K562 (cell line): ENCODE measurements around the gene BAIAP2L2. TPM values are rescaled to one million over a fixed set of nuclear protein-coding genes. Genes with fewer than 3 reads are reported as not detected.

ENCODE experiments used
- ATAC-seq: fragments of 200-7000 bp; cut with Tn5 transposase; 3 replicates; pipeline ENCODE4 v1.9.1; 2020; ENCODE audit warnings: moderate library complexity
- BruUV-seq: library from RNA; stranded (reverse); fragments of 400-500 nt; replicated peaks from 2 replicates; lab custom pipeline; 2021; lab: Mats Ljungman, UMichigan
- CTCF ChIA-PET: fragments of 300-600 bp; formaldehyde crosslinking; extraction: SDS; loops from one replicate; lab custom pipeline; 2021; ENCODE audit warnings: low intra/inter-chr PET ratio; lab: Yijun Ruan, JAX
- POLR2A ChIA-PET: fragments of 300-600, 350-650 bp; sonication (Branson Sonifier 250); formaldehyde crosslinking; extraction: SDS; loops from one replicate; lab custom pipeline; 2021; ENCODE audit warnings: antibody characterized with exemption, inconsistent platforms; lab: Yijun Ruan, JAX
- DNase-seq, 4 experiments: peaks; one replicate each; pipeline versions ENCODE4 v3.0.0 to v3.0.0-alpha.2; 2011 to 2018; ENCODE audit warnings: low spot score in 3 of 4, mixed read lengths in 3 of 4; ENCODE audit errors: extremely low read depth in 1 of 4
- FAIRE-seq: peaks from 2 replicates; lab custom pipeline; 2011; peaks lifted over from hg19 to GRCh38; lab: Jason Lieb, UNC
- H2AFZ ChIP-seq: 2 replicates; pipeline ENCODE4 v1.6.0; 2011; ENCODE audit warnings: low read depth, low read length, control low read depth, inconsistent platforms
- H3K27ac ChIP-seq: fragments of 200-600 bp; 3 replicates; pipeline ENCODE4 v1.8.0; 2011; ENCODE audit warnings: low read depth, mild to moderate bottlenecking, control low read depth, inconsistent platforms, low read length, moderate library complexity, mixed read lengths; ENCODE audit errors: extremely low read depth
- H3K27me3 ChIP-seq, 2 experiments: fragments of 300-600 bp in 1 of 2; 2 replicates in 1 of 2; 3 replicates in 1 of 2; pipeline versions ENCODE4 v1.6.0 to v1.8.0; 2011; ENCODE audit warnings: inconsistent platforms in 2 of 2, low read length in 2 of 2, mild to moderate bottlenecking in 1 of 2, mixed read lengths in 1 of 2, moderate library complexity in 1 of 2; ENCODE audit not compliant: control insufficient read depth in 2 of 2, insufficient read depth in 2 of 2
- H3K36me3 ChIP-seq: fragments of 300-600 bp; 3 replicates; pipeline ENCODE4 v1.8.0; 2011; ENCODE audit warnings: mild to moderate bottlenecking, low read length, inconsistent platforms; ENCODE audit not compliant: control insufficient read depth, insufficient read depth
- H3K4me1 ChIP-seq, 2 experiments: fragments of 200-600 bp in 1 of 2; replicated peaks in 1 of 2; 2 replicates in 1 of 2; 3 replicates in 1 of 2; pipeline versions ENCODE4 v1.5.1 to v1.8.0; 2011; ENCODE audit warnings: inconsistent platforms in 2 of 2, low read length in 2 of 2, mild to moderate bottlenecking in 1 of 2, mixed read lengths in 1 of 2, moderate library complexity in 1 of 2; ENCODE audit not compliant: control insufficient read depth in 2 of 2, insufficient read depth in 2 of 2
- H3K4me2 ChIP-seq: 2 replicates; pipeline ENCODE4 v1.6.1; 2011; ENCODE audit warnings: low read length, control low read depth, inconsistent platforms, mixed read lengths; ENCODE audit not compliant: insufficient read depth
- H3K4me3 ChIP-seq: fragments of 200-600 bp; sonication (generic), shearing (Covaris generic); 2 replicates; pipeline ENCODE4 v1.5.1; 2016; ENCODE audit warnings: control low read depth, inconsistent platforms
- H3K79me2 ChIP-seq: fragments of 200-600 bp; 3 replicates; pipeline ENCODE4 v1.8.0; 2011; ENCODE audit warnings: low read length, inconsistent platforms; ENCODE audit not compliant: control insufficient read depth, insufficient read depth
- H3K9ac ChIP-seq, 2 experiments: 2 replicates each; pipeline versions ENCODE4 v1.6.0 to v1.6.1; 2011; ENCODE audit warnings: low read depth in 2 of 2, low read length in 2 of 2, control low read depth in 1 of 2, inconsistent platforms in 1 of 2, mild to moderate bottlenecking in 1 of 2, mixed read lengths in 1 of 2; ENCODE audit not compliant: insufficient read depth in 1 of 2
- H3K9me1 ChIP-seq: one replicate; pipeline ENCODE4 v1.6.0; 2011; ENCODE audit warnings: inconsistent platforms, mild to moderate bottlenecking, low read length, moderate library complexity; ENCODE audit not compliant: control insufficient read depth, insufficient read depth
- H3K9me3 ChIP-seq: replicated peaks from 2 replicates; pipeline ENCODE4 v1.5.1; 2011; ENCODE audit warnings: low read depth, low read length, inconsistent platforms; ENCODE audit not compliant: control insufficient read depth, insufficient read depth
- H4K20me1 ChIP-seq: replicated peaks from 2 replicates; pipeline ENCODE4 v1.6.1; 2011; ENCODE audit warnings: low read length, inconsistent platforms, mixed read lengths; ENCODE audit not compliant: control insufficient read depth, insufficient read depth
- BMI1 ChIP-seq: fragments of 150-350 bp; IDR thresholded peaks from 2 replicates; pipeline ENCODE4 v1.6.1; 2014; ENCODE audit warnings: low read length
- CTBP1 ChIP-seq: fragments of 450-650 bp; IDR thresholded peaks from 2 replicates; pipeline ENCODE4 v1.6.1; 2016; ENCODE audit warnings: borderline replicate concordance
- ELF1 ChIP-seq: fragments of 200-800 bp; sonication (Bioruptor generic); IDR thresholded peaks from 2 replicates; pipeline ENCODE4 v1.6.1; 2016; ENCODE audit warnings: missing genetic modification characterization, missing compliant biosample characterization
- HIVEP1 ChIP-seq: fragments of 250-450 bp; sonication (Bioruptor Pico); IDR thresholded peaks from 2 replicates; pipeline ENCODE4 v1.4.0; 2020; ENCODE audit warnings: mild to moderate bottlenecking
- RB1 ChIP-seq: fragments of 450-650 bp; IDR thresholded peaks from 2 replicates; pipeline ENCODE4 v1.6.1; 2017; ENCODE audit warnings: low read depth, mild to moderate bottlenecking
- SPI1 ChIP-seq: IDR thresholded peaks from 2 replicates; pipeline ENCODE4 v1.6.1; 2011; ENCODE audit warnings: low read depth, low read length, control low read depth, borderline replicate concordance
- ZFX ChIP-seq: sonication (generic); formaldehyde crosslinking; IDR thresholded peaks from 2 replicates; pipeline ENCODE4 v1.8.0; 2022; ENCODE audit warnings: mild to moderate bottlenecking, missing genetic modification reagents, moderate library complexity
- ZNF778 ChIP-seq: fragments of 450-650 bp; formaldehyde crosslinking; IDR thresholded peaks from 2 replicates; pipeline ENCODE4 v1.4.0; 2020; ENCODE audit warnings: mild to moderate bottlenecking, moderate library complexity
- WGBS: fragments of 100-300 bp; shearing (Covaris generic); methylation state at CpG from one replicate; pipeline ENCODE4 v1.1.6; 2016; ENCODE audit warnings: low coverage, mixed read lengths; ENCODE audit not compliant: insufficient coverage; ENCODE audit errors: missing lambda C conversion rate; 5-methylcytosine and 5-hydroxymethylcytosine counted together
- in situ Hi-C: fragments of 300-500 bp; cut with MboI; formaldehyde crosslinking; loops from 4 replicates; pipeline ENCODE4 v1.15.0; 2018; ENCODE audit warnings: inconsistent platforms, mixed read lengths
- intact Hi-C: fragments of 100-400 bp; cut with micrococcal nuclease; formaldehyde crosslinking; loops from 2 replicates; pipeline ENCODE4 v1.14.2; 2022
- polyA plus RNA-seq, 8 experiments: library from polyadenylated mRNA; depleted of rRNA in 4 of 8; stranded (reverse) in 5 of 8; unstranded in 3 of 8; fragments of >200 nt; fragmentation: Nextera tagmentation in 2 of 8; fragmentation: Illumina TruSeq in 1 of 8; extraction: Ambion mirVana in 2 of 8; extraction: Trizol in 1 of 8; gene quantifications; 2 replicates each; pipeline versions ENCODE4 v1.2.1 to v1.2.3, GENCODE V29; 2011 to 2014; ENCODE audit warnings: inconsistent platforms in 1 of 8, missing spikeins in 1 of 8
- total RNA-seq, 7 experiments: library from RNA; depleted of rRNA in 6 of 7; stranded (reverse); fragments of >200 nt in 6 of 7; fragmentation: Illumina TruSeq in 2 of 7; extraction: Trizol in 2 of 7; gene quantifications; 2 replicates each; pipeline versions ENCODE4 v1.2.1 to v1.2.3, GENCODE V29; 2011 to 2021; ENCODE audit warnings: low replicate concordance in 1 of 7
- TF ChIP-seq, protein P1 (sequence below), 2 experiments: fragments of 450-650 bp in 1 of 2; IDR thresholded peaks; 2 replicates each; pipeline ENCODE4 v1.6.1; 2011 to 2017; ENCODE audit warnings: low read depth in 2 of 2, antibody characterized with exemption in 1 of 2, borderline replicate concordance in 1 of 2, low read length in 1 of 2, mild to moderate bottlenecking in 1 of 2, mixed read lengths in 1 of 2; ENCODE audit not compliant: control insufficient read depth in 1 of 2

The BAIAP2L2 gene
- total and polyA plus RNA-seq, 9 of the 15 experiments (the other 6 are each of a cell fraction or from before 2014, with no cell fraction given) = 0.04 to 0.22 (median 0.07) TPM; not detected in 4

DNA sequence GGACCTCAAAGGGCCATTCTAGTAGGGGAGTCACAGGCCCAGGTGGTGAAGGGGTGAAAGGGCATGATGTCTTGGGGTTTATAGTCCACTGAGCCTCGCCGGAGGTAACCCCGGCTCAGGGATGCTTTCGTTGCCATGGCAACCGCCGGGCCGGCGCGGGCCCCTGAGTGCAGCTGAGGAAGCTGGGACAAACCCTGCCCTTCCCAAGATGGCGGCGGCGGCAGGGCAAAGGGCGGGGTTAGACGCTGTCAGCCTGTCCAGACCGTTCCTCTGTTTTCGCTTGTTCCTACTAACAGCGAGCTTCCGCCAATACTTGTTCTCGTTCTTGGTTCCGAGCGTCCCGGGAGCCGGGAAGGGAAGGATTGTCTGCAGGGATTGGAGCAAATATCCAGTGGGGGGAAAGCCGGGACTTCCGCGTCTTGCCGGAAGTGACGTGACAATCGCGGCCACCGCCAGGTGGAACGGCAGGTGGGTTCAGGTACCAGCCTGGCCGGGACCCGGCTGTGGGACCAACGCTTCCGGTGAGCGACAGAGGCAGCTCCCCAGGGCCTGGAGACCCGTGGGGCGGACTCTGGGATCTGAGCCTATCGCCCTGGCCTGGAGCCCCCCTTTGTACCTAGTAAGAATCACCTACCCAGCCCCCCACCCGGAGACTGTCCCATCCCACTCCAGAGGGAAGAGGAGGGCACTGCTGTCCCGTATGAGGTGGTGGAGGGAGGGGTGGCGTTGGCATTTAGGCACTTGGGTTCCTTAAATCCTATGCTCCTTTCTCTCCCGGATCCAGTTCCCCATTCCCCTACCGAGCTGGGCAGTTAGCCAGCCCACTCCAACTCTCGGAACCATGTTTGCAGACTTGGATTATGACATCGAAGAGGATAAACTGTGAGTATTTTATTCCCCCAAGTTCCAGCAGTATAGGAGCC is 53.3 kb downstream of the BAIAP2L2 start, which contains the start of gene PICK1 (continued):
- TF ChIP-seq SPI1 (0 out of 2 replicates have a peak, but pooled peaks have one; percentile 7), ZFX (CRISPR knock-in tag) (peak; percentile 38), BMI1 (peak; percentile 95), CTBP1 (peak; percentile 96), ELF1 (tag) (peak; percentile 92), HIVEP1 (CRISPR knock-in tag) (no peak), ZNF778 (no peak)
- TF ChIP-seq, all 486 proteins: peak for 69

DNA sequence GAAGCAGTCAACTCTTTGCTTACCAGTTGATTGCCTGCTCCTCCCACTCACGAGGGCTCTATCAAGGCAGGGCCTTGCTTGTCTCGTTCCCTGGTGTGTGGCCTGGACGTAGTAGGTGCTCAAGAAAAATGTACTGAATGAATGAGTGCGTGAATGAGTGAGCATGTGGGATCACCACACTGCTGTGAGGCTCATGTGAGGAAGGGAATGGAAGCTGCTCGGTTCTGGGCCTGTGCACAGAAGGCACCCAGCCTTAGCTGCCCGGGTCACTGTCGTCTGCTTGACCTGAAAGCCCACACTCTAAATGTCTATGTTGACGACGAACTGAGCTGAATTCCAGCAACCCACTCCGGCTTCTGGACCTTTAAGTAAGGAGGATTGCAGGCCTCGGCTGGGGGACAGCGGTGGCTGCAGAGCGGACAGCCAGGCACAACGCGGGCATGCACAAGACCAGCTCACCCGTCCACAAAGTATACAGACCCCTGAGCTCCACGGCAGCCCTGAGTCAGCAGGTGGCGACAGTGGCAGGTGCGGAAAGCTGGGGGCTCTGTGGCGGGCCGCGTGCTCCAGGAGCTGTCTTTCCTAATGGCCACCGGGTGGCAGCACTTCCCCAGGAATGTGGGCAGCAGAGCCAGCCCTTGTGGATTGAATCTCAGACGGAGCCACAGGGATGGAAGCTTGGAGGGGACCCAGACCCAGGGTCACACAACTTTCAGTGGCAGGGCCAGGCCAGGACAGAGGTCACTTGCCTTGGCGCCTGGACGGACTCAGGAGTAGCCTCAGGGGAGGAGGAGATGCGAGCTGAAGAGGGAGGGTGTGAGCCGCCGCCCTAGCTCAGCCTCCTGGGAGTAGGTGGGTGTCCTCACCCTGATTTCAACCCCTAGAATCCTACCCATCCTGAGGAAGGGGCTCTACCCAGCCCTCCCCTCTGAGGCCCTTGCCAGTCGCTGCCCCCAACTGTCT is 58.3 kb downstream of the BAIAP2L2 start:
- Histone ChIP-seq H3K79me2 (no peaks in the 10 kb centered on the region), H4K20me1 (no peaks in the 10 kb centered on the region), H3K27ac (no peak overlapping the region), H3K9me1 (no peaks in the 10 kb centered on the region), H3K9ac (peak overlapping the region in 1 of 2 experiments; percentile 36; a peak in 1 of 4 replicates), H3K27me3 (peaks cover 0 to 20% of the 10 kb centered on the region in 2 experiments; a peak in 2 of 5 replicates), H3K4me1 (peaks cover 0 to 15% of the 10 kb centered on the region in 2 experiments; a peak in 2 of 5 replicates), H3K9me3 (no peaks in the 10 kb centered on the region), H3K4me3 (no peak overlapping the region), H2AFZ (peak overlapping the region; percentile 71), H3K4me2 (peak overlapping the region; percentile 47; the same call in 1 of the 2 replicates), H3K36me3 (no peaks in the 10 kb centered on the region)
- DNase-seq = peak; percentile 78 to 83 (median 80)
- BruUV-seq = no TSS peak
- in situ Hi-C loops (loop anchor here (25.0 kb wide), 2 partner anchors 535 to 960 kb away; partner anchors contain the start of genes APOBEC3C and APOBEC3D), intact Hi-C loops (loop anchor here (1.0 to 10.0 kb wide), 4 partner anchors 52 to 520 kb away; partner anchors contain the start of gene DMC1)
- CTCF ChIA-PET = interaction anchor here (0.6 to 0.9 kb wide), 3 partner anchors 52 to 1467 kb away, joined by 3 to 4 read pairs (median 3); no protein-coding TSS in a partner anchor
- WGBS = 20% methylated on average over 19 of the region's 30 CpGs
- peak; percentile 91 for ATAC-seq
- POLR2A ChIA-PET = interaction anchor here (0.6 to 1.1 kb wide), 4 partner anchors 9 to 524 kb away, joined by 3 to 4 read pairs (median 4); no protein-coding TSS in a partner anchor
- peak; percentile 87 for FAIRE-seq
- TF ChIP-seq, protein P1, sequence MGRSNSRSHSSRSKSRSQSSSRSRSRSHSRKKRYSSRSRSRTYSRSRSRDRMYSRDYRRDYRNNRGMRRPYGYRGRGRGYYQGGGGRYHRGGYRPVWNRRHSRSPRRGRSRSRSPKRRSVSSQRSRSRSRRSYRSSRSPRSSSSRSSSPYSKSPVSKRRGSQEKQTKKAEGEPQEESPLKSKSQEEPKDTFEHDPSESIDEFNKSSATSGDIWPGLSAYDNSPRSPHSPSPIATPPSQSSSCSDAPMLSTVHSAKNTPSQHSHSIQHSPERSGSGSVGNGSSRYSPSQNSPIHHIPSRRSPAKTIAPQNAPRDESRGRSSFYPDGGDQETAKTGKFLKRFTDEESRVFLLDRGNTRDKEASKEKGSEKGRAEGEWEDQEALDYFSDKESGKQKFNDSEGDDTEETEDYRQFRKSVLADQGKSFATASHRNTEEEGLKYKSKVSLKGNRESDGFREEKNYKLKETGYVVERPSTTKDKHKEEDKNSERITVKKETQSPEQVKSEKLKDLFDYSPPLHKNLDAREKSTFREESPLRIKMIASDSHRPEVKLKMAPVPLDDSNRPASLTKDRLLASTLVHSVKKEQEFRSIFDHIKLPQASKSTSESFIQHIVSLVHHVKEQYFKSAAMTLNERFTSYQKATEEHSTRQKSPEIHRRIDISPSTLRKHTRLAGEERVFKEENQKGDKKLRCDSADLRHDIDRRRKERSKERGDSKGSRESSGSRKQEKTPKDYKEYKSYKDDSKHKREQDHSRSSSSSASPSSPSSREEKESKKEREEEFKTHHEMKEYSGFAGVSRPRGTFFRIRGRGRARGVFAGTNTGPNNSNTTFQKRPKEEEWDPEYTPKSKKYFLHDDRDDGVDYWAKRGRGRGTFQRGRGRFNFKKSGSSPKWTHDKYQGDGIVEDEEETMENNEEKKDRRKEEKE (IDR thresholded peaks at IDR 0.05; ENCODE audit: borderline replicate concordance in 1 of 2, control insufficient read depth in 1 of 2, low read depth in 2 of 2, low read length in 1 of 2) = no peak
- peak; percentile 64; the same call in 1 of the 2 replicates for TF ChIP-seq RB1
